ENCODE results near the gene ID2.

ID2 gene

GRCh38 chr2:8681786-8682692 is at the start of gene ID2:
ID2 (plus strand) TSS chr2:8682056; CDS start chr2:8682166, 110 bp downstream.
- no peak for FAIRE-seq

GRCh38 chr2:8632755-8633154 is 49.1 kb upstream of the ID2 start:
- no peak for FAIRE-seq

- FAIRE-seq = no peak
These were observed 48.6 kb upstream of the ID2 start for GRCh38 chr2:8633186-8633734.

- no peak for FAIRE-seq
These were observed 48.0 kb upstream of the ID2 start for GRCh38 chr2:8633735-8634313.

GRCh38 chr2:8634466-8635172 is 47.2 kb upstream of the ID2 start:
- no peak for FAIRE-seq

- FAIRE-seq = no peak
These were observed 45.8 kb upstream of the ID2 start for GRCh38 chr2:8636041-8636491.

- no peak for FAIRE-seq
These were observed 44.9 kb upstream of the ID2 start for GRCh38 chr2:8636721-8637636.

GRCh38 chr2:8638327-8638726 is 43.5 kb upstream of the ID2 start:
- no peak for FAIRE-seq

- no peak for FAIRE-seq
These were observed 42.7 kb upstream of the ID2 start for GRCh38 chr2:8639122-8639635.

GRCh38 chr2:8640498-8640897 is 41.4 kb upstream of the ID2 start:
- FAIRE-seq = no peak

GRCh38 chr2:8641301-8641965 is 40.4 kb upstream of the ID2 start:
- FAIRE-seq = no peak

GRCh38 chr2:8642366-8643068 is 39.3 kb upstream of the ID2 start:
- no peak for FAIRE-seq

GRCh38 chr2:8643250-8643995 is 38.4 kb upstream of the ID2 start:
- FAIRE-seq = no peak

GRCh38 chr2:8643996-8644356 is 37.9 kb upstream of the ID2 start:
- no peak for FAIRE-seq

- FAIRE-seq = no peak
These were observed 37.2 kb upstream of the ID2 start for GRCh38 chr2:8644605-8645175.

- no peak for FAIRE-seq
These were observed 36.6 kb upstream of the ID2 start for GRCh38 chr2:8645176-8645831.

- no peak for FAIRE-seq
These were observed 35.0 kb upstream of the ID2 start for GRCh38 chr2:8646731-8647461.

- no peak for FAIRE-seq
These were observed 34.4 kb upstream of the ID2 start for GRCh38 chr2:8647462-8647857.
